Fibroblast of lung (primary cell): ENCODE measurements around the gene ERGIC1. TPM values are rescaled to one million over a fixed set of nuclear protein-coding genes. Genes with fewer than 3 reads are reported as not detected.
A peak's percentile ranks its signal among the peaks of the same experiment; 100 is the strongest.

Experiments
- DNase-seq, 2 donors: peaks; one replicate each; pipeline versions ENCODE4 v3.0.0 to v3.0.0-alpha.2; 2010; ENCODE audit warnings: low read depth in 2 of 2
- H2AFZ ChIP-seq: 2 replicates; pipeline ENCODE4 v1.5.1; 2012; ENCODE audit warnings: low read length, control low read depth, inconsistent platforms
- H3K27ac ChIP-seq: 2 replicates; pipeline ENCODE4 v1.5.1; 2011; ENCODE audit warnings: low read length, control low read depth; ENCODE audit not compliant: insufficient read depth
- H3K27me3 ChIP-seq: 2 replicates; pipeline ENCODE4 v1.5.1; 2011; ENCODE audit warnings: mild to moderate bottlenecking, low read length; ENCODE audit not compliant: control insufficient read depth, insufficient read depth
- H3K36me3 ChIP-seq: 2 replicates; pipeline ENCODE4 v1.5.1; 2011; ENCODE audit warnings: low read length; ENCODE audit not compliant: control insufficient read depth, insufficient read depth
- H3K4me1 ChIP-seq: 2 replicates; pipeline ENCODE4 v1.5.1; 2011; ENCODE audit warnings: low read length; ENCODE audit not compliant: control insufficient read depth, insufficient read depth; ENCODE audit errors: extremely low read depth
- H3K4me2 ChIP-seq: 2 replicates; pipeline ENCODE4 v1.5.1; 2011; ENCODE audit warnings: low read length, control low read depth; ENCODE audit not compliant: insufficient read depth; ENCODE audit errors: extremely low read depth
- H3K4me3 ChIP-seq, 4 experiments: fragments of 200-600 bp in 1 of 4; sonication (generic) in 1 of 4; replicated peaks in 1 of 4; 2 replicates each; pipeline ENCODE4 v1.5.1; 2011 to 2016; ENCODE audit warnings: low read length in 4 of 4, low read depth in 3 of 4, mild to moderate bottlenecking in 3 of 4, control low read depth in 2 of 4, inconsistent platforms in 1 of 4, mixed read lengths in 1 of 4; ENCODE audit not compliant: insufficient read depth in 1 of 4; ENCODE audit errors: control extremely low read depth in 1 of 4
- H3K79me2 ChIP-seq: 2 replicates; pipeline ENCODE4 v1.5.1; 2012; ENCODE audit warnings: mild to moderate bottlenecking, low read length, inconsistent platforms; ENCODE audit not compliant: control insufficient read depth, insufficient read depth
- H3K9ac ChIP-seq: 2 replicates; pipeline ENCODE4 v1.5.1; 2011; ENCODE audit warnings: mild to moderate bottlenecking, low read length, control low read depth; ENCODE audit not compliant: insufficient read depth
- H3K9me3 ChIP-seq: 2 replicates; pipeline ENCODE4 v1.5.1; 2012; ENCODE audit warnings: low read depth, low read length; ENCODE audit not compliant: control insufficient read depth, insufficient read depth
- H4K20me1 ChIP-seq: 2 replicates; pipeline ENCODE4 v1.5.1; 2011; ENCODE audit warnings: low read length; ENCODE audit not compliant: control insufficient read depth, insufficient read depth; ENCODE audit errors: extremely low read depth
- CTCF ChIP-seq, 2 donors: IDR thresholded peaks in 1 of 2; conservative IDR thresholded peaks in 1 of 2; 1 replicate in 1 of 2; 2 replicates in 1 of 2; pipeline ENCODE4 v1.5.1; 2011 to 2012; ENCODE audit warnings: low read length in 2 of 2, control low read depth in 1 of 2, inconsistent platforms in 1 of 2, low read depth in 1 of 2, mild to moderate bottlenecking in 1 of 2
- EZH2 ChIP-seq: IDR thresholded peaks from 2 replicates; pipeline ENCODE4 v1.5.1; 2012; ENCODE audit warnings: low read length, control low read depth, mild to moderate bottlenecking; ENCODE audit errors: missing control alignments
- polyA plus RNA-seq, 2 donors: library from polyadenylated mRNA; depleted of rRNA in 1 of 2; stranded (reverse) in 1 of 2; unstranded in 1 of 2; fragments of >200 nt; gene quantifications; 2 replicates each; pipeline ENCODE4 v1.2.1, GENCODE V29; 2011 to 2012; ENCODE audit warnings: missing spikeins in 1 of 2
- total RNA-seq: library from RNA; depleted of rRNA; stranded (reverse); fragments of >200 nt; gene quantifications from 2 replicates; pipeline ENCODE4 v1.2.1, GENCODE V29; 2014

ERGIC1 gene
- total and polyA plus RNA-seq, 2 donors (not counting 1 experiment from before 2014, with no cell fraction given), result 113 to 171 TPM

- Histone ChIP-seq H3K4me1 (peaks cover 18% of the 10 kb centered on the region), H3K9me3 (no peaks in the 10 kb centered on the region), H3K27ac (peak overlapping the region; percentile 83), H2AFZ (no peak overlapping the region), H4K20me1 (no peaks in the 10 kb centered on the region), H3K4me2 (no peak overlapping the region), H3K4me3 (no peak overlapping the region), H3K79me2 (no peaks in the 10 kb centered on the region), H3K9ac (no peak overlapping the region), H3K36me3 (peaks cover 3% of the 10 kb centered on the region), H3K27me3 (no peaks in the 10 kb centered on the region)
- no peak for TF ChIP-seq EZH2
- no peak for TF ChIP-seq CTCF (conservative IDR thresholded peaks at IDR 0.05 in 1 of 2, IDR thresholded peaks at IDR 0.05 in 1 of 2; ENCODE audit: low read depth in 1 of 2, low read length in 2 of 2)
- peak; percentile 83 to 99 for DNase-seq
Measured at GRCh38 chr5:172909931-172910502, 76.0 kb downstream of the ERGIC1 start.

- Histone ChIP-seq H3K79me2 (no peaks in the 10 kb centered on the region), H4K20me1 (no peaks in the 10 kb centered on the region), H3K4me2 (no peak overlapping the region), H3K27me3 (no peaks in the 10 kb centered on the region), H3K4me1 (peaks cover 13% of the 10 kb centered on the region), H2AFZ (no peak overlapping the region), H3K36me3 (peaks cover 11% of the 10 kb centered on the region), H3K27ac (peak overlapping the region; percentile 88), H3K4me3 (no peak overlapping the region), H3K9me3 (no peaks in the 10 kb centered on the region), H3K9ac (peak overlapping the region; percentile 38)
- DNase-seq, result peak; percentile 70 to 92
- no peak for TF ChIP-seq EZH2
- TF ChIP-seq CTCF (conservative IDR thresholded peaks at IDR 0.05 in 1 of 2, IDR thresholded peaks at IDR 0.05 in 1 of 2; ENCODE audit: low read depth in 1 of 2, low read length in 2 of 2), result peak; percentile 13 to 32
Measured at GRCh38 chr5:172910828-172911627, 77.0 kb downstream of the ERGIC1 start.

GRCh38 chr5:172911628-172911880 lies 77.5 kb downstream of the ERGIC1 start:
- TF ChIP-seq CTCF (conservative IDR thresholded peaks at IDR 0.05 in 1 of 2, IDR thresholded peaks at IDR 0.05 in 1 of 2; ENCODE audit: low read depth in 1 of 2, low read length in 2 of 2), result no peak
- TF ChIP-seq EZH2, result no peak
- Histone ChIP-seq H3K4me3 (no peak overlapping the region), H2AFZ (no peak overlapping the region), H3K9me3 (no peaks in the 10 kb centered on the region), H3K4me1 (peaks cover 12% of the 10 kb centered on the region), H3K79me2 (no peaks in the 10 kb centered on the region), H3K27me3 (no peaks in the 10 kb centered on the region), H3K9ac (peak overlapping the region; percentile 37), H3K27ac (peak overlapping the region; percentile 88), H3K4me2 (no peak overlapping the region), H4K20me1 (no peaks in the 10 kb centered on the region), H3K36me3 (peaks cover 11% of the 10 kb centered on the region)
- peak in 1 of 2 donors; percentile 46 for DNase-seq
